OCI-LY3 (cell line): Measurements from ENCODE around the gene BEAN1.

ENCODE experiments used
- H2AFZ ChIP-seq: fragments of 200-600, 300-600 bp; shearing (Covaris generic); 2 replicates; pipeline ENCODE4 v1.6.0; 2014; ENCODE audit warnings: antibody characterized with exemption, low read depth, low read length
- H3K27ac ChIP-seq: fragments of 200-600, 300-600 bp; sonication (generic); 2 replicates; pipeline ENCODE4 v1.5.1; 2014; ENCODE audit warnings: mild to moderate bottlenecking, low read length, moderate library complexity, mixed read lengths
- H3K27me3 ChIP-seq: fragments of 200-600, 300-600 bp; sonication (generic); 2 replicates; pipeline ENCODE4 v1.6.1; 2014; ENCODE audit warnings: low read depth, low read length, mixed read lengths
- H3K36me3 ChIP-seq: fragments of 200-600, 300-600 bp; sonication (generic); replicated peaks from 2 replicates; pipeline ENCODE3; 2014; ENCODE audit warnings: low read depth, low read length, mixed read lengths
- H3K4me1 ChIP-seq: fragments of 300-600, 200-600 bp; sonication (generic); 2 replicates; pipeline ENCODE4 v1.6.1; 2014; ENCODE audit warnings: low read length, mixed read lengths
- H3K4me2 ChIP-seq: fragments of 200-600, 300-600 bp; sonication (generic); 2 replicates; pipeline ENCODE4 v1.6.1; 2014; ENCODE audit warnings: low read length, mixed read lengths
- H3K4me3 ChIP-seq: fragments of 300-600, 200-600 bp; sonication (generic); 2 replicates; pipeline ENCODE4 v1.5.1; 2014; ENCODE audit warnings: antibody characterized with exemption, mild to moderate bottlenecking, low read length, moderate library complexity
- H3K79me2 ChIP-seq: fragments of 300-600, 200-600 bp; shearing (Covaris generic); 2 replicates; pipeline ENCODE4 v1.6.1; 2014; ENCODE audit warnings: mild to moderate bottlenecking, low read length, mixed read lengths
- H3K9ac ChIP-seq: fragments of 300-600, 200-600 bp; shearing (Covaris generic); 2 replicates; pipeline ENCODE4 v1.6.0; 2014; ENCODE audit warnings: mild to moderate bottlenecking, low read length, moderate library complexity
- H3K9me3 ChIP-seq: fragments of 200-600, 300-600 bp; shearing (Covaris generic); 2 replicates; pipeline ENCODE4 v1.6.1; 2014; ENCODE audit warnings: low read length, mixed read lengths; ENCODE audit not compliant: insufficient read depth
- H4K20me1 ChIP-seq: fragments of 200-600, 300-600 bp; sonication (generic); 2 replicates; pipeline ENCODE4 v1.6.1; 2016; ENCODE audit warnings: low read length, mixed read lengths; ENCODE audit not compliant: insufficient read depth
- CTCF ChIP-seq: fragments of 200-600, 300-600 bp; sonication (generic); IDR thresholded peaks from 2 replicates; pipeline ENCODE4 v1.5.1; 2014; ENCODE audit warnings: antibody characterized with exemption, low read length, low read depth
- EZH2phosphoT487 ChIP-seq: fragments of 200-600 bp; shearing (Covaris generic); IDR thresholded peaks from 2 replicates; pipeline ENCODE4 v1.6.1; 2018; ENCODE audit warnings: antibody characterized with exemption, mixed run types, low read depth

BEAN1 gene

GRCh38 chr16:66379571-66379941, 47.5 kb upstream of the BEAN1 start:
- Histone ChIP-seq H3K79me2 (no peaks in the 10 kb centered on the region), H3K36me3 (no peaks in the 10 kb centered on the region), H3K4me3 (no peak overlapping the region), H3K27me3 (0 out of 2 replicates have a peak, but pooled peaks cover 2% of the 10 kb centered on the region), H3K9me3 (no peaks in the 10 kb centered on the region), H3K4me2 (no peak overlapping the region), H3K4me1 (no peaks in the 10 kb centered on the region), H2AFZ (no peak overlapping the region), H4K20me1 (no peaks in the 10 kb centered on the region), H3K27ac (no peak overlapping the region), H3K9ac (no peak overlapping the region)
- TF ChIP-seq EZH2phosphoT487 (no peak), CTCF (no peak)

- Histone ChIP-seq H3K9ac (no peak overlapping the region), H3K4me3 (no peak overlapping the region), H3K4me2 (no peak overlapping the region), H3K36me3 (no peaks in the 10 kb centered on the region), H2AFZ (no peak overlapping the region), H3K9me3 (no peaks in the 10 kb centered on the region), H3K27me3 (peaks cover 2% of the 10 kb centered on the region; the same call in 1 of the 2 replicates), H3K4me1 (no peaks in the 10 kb centered on the region), H3K27ac (no peak overlapping the region), H4K20me1 (no peaks in the 10 kb centered on the region), H3K79me2 (no peaks in the 10 kb centered on the region)
- TF ChIP-seq EZH2phosphoT487 (no peak), CTCF (no peak)
Observed at GRCh38 chr16:66380421-66380820, 46.7 kb upstream of the BEAN1 start.

- H2AFZ ChIP-seq: no peak overlapping the region
- H3K9me3 ChIP-seq: no peaks in the 10 kb centered on the region
- H3K4me1 ChIP-seq: no peaks in the 10 kb centered on the region
- no peak overlapping the region for H3K4me2 ChIP-seq
- TF ChIP-seq EZH2phosphoT487 (no peak), CTCF (no peak)
- peaks cover 2% of the 10 kb centered on the region for H3K27me3 ChIP-seq
- no peak overlapping the region for H3K9ac ChIP-seq
- no peaks in the 10 kb centered on the region for H3K36me3 ChIP-seq
- no peaks in the 10 kb centered on the region for H4K20me1 ChIP-seq
- no peak overlapping the region for H3K4me3 ChIP-seq
- H3K27ac ChIP-seq: no peak overlapping the region
- H3K79me2 ChIP-seq: no peaks in the 10 kb centered on the region
Observed at GRCh38 chr16:66381585-66382170, 45.4 kb upstream of the BEAN1 start.

- Histone ChIP-seq H3K27ac (no peak overlapping the region), H3K4me3 (no peak overlapping the region), H3K79me2 (no peaks in the 10 kb centered on the region), H3K9ac (no peak overlapping the region), H4K20me1 (no peaks in the 10 kb centered on the region), H3K4me2 (no peak overlapping the region), H3K9me3 (no peaks in the 10 kb centered on the region), H2AFZ (no peak overlapping the region), H3K36me3 (no peaks in the 10 kb centered on the region), H3K27me3 (peaks cover 2% of the 10 kb centered on the region), H3K4me1 (no peaks in the 10 kb centered on the region)
- no peak for TF ChIP-seq CTCF
- TF ChIP-seq EZH2phosphoT487: no peak
Observed at GRCh38 chr16:66382171-66382965, 44.7 kb upstream of the BEAN1 start.
